Measurements from ENCODE around the gene SUSD6. TPM values are rescaled to one million over a fixed set of nuclear protein-coding genes. Genes with fewer than 3 reads are reported as not detected.

Gene SUSD6
- polyA plus RNA-seq, 1 of the 3 experiments (the other 2 are of a cell fraction), result 8.5 TPM

- H3F3A ChIP-seq (replicated peaks; ENCODE audit: insufficient read depth), result no peaks in the 10 kb centered on the region
- no peak overlapping the region for H3K4me2 ChIP-seq
- H3K79me2 ChIP-seq (ENCODE audit: insufficient read depth), result no peaks in the 10 kb centered on the region
- CTCF ChIA-PET, result interaction anchor here (1.1 to 1.4 kb wide), 3 partner anchors 13 to 101 kb away, joined by 4 to 7 read pairs (median 4); partner anchors contain the start of gene CCDC177
- no peak for TF ChIP-seq POLR2AphosphoS5 (IDR thresholded peaks at IDR 0.05; ENCODE audit: low read depth, low read length)
- TF ChIP-seq EZH2phosphoT487 (IDR thresholded peaks at IDR 0.05; ENCODE audit: borderline replicate concordance, low read depth), result no peak
- TF ChIP-seq GABPA (IDR thresholded peaks at IDR 0.05; ENCODE audit: low read depth), result no peak
- TF ChIP-seq TAF1 (IDR thresholded peaks at IDR 0.05; ENCODE audit: borderline replicate concordance, low read depth, low read length), result no peak
- TF ChIP-seq CTCF (IDR thresholded peaks at IDR 0.05), result no peak
- no peak for TF ChIP-seq REST (IDR thresholded peaks at IDR 0.05; ENCODE audit: low read depth, low read length)
- H3K9ac ChIP-seq, result no peak overlapping the region
- H3K4me3 ChIP-seq (ENCODE audit: low read depth in 2 of 2, low read length in 1 of 2), result no peak overlapping the region
- peaks cover 0 to 9% of the 10 kb centered on the region in 2 experiments; a peak in 1 of 4 replicates for H3K4me1 ChIP-seq (ENCODE audit: control insufficient read depth in 1 of 2, insufficient read depth in 2 of 2, low read depth in 1 of 2, low read length in 1 of 2)
- no peaks in the 10 kb centered on the region for H3K9me2 ChIP-seq
- POLR2A ChIA-PET, result no interaction called here
- no peaks in the 10 kb centered on the region for H4K20me1 ChIP-seq (ENCODE audit: insufficient read depth)
- no peaks in the 10 kb centered on the region for H3K27me3 ChIP-seq (ENCODE audit: insufficient read depth)
- H3K36me3 ChIP-seq (replicated peaks in 1 of 2; ENCODE audit: control insufficient read depth in 1 of 2, insufficient read depth in 2 of 2, low read length in 1 of 2), result no peaks in the 10 kb centered on the region
- no peak overlapping the region for H2AFZ ChIP-seq (ENCODE audit: low read depth)
- H3K27ac ChIP-seq (ENCODE audit: low read depth in 2 of 2, low read length in 1 of 2), result no peak overlapping the region
- H3K9me3 ChIP-seq, result no peaks in the 10 kb centered on the region
- DNase-seq, result no peak
- 56% methylated on average over 1 of the region's 1 CpG for WGBS (ENCODE audit: low lambda C conversion rate)
Measured at GRCh38 chr14:69675245-69675583, 63.8 kb downstream of the SUSD6 start.

- CTCF ChIA-PET, result no interaction called here
Measured at GRCh38 chr14:69675877-69676416, 64.6 kb downstream of the SUSD6 start.

More at GRCh38 chr14:69675877-69676416, 64.6 kb downstream of the SUSD6 start:
- TF ChIP-seq FOSL2 (IDR thresholded peaks at IDR 0.05; ENCODE audit: borderline replicate concordance, low read depth) (no peak), GABPA (IDR thresholded peaks at IDR 0.05; ENCODE audit: low read depth) (no peak), EP300 (IDR thresholded peaks at IDR 0.05; ENCODE audit: borderline replicate concordance in 1 of 2, low read depth in 1 of 2, low read length in 1 of 2) (no peak), TCF12 (IDR thresholded peaks at IDR 0.05) (no peak), EZH2phosphoT487 (IDR thresholded peaks at IDR 0.05; ENCODE audit: borderline replicate concordance, low read depth) (no peak), FOXJ3 (CRISPR knock-in tag; IDR thresholded peaks at IDR 0.05) (no peak), ZBTB33 (IDR thresholded peaks at IDR 0.05; ENCODE audit: borderline replicate concordance, low read depth) (no peak), FOXM1 (IDR thresholded peaks at IDR 0.05; ENCODE audit: low read depth) (no peak), CTCF (IDR thresholded peaks at IDR 0.05) (no peak), MXI1 (IDR thresholded peaks at IDR 0.05; ENCODE audit: low read depth, low read length) (no peak), RCOR1 (IDR thresholded peaks at IDR 0.05; ENCODE audit: low read length) (no peak), POLR2AphosphoS5 (IDR thresholded peaks at IDR 0.05; ENCODE audit: low read depth, low read length) (no peak), CHD2 (IDR thresholded peaks at IDR 0.05; ENCODE audit: low read length, partially characterized antibody) (no peak), RXRA (IDR thresholded peaks at IDR 0.05; ENCODE audit: borderline replicate concordance, low read depth) (no peak)
- Histone ChIP-seq H2AFZ (ENCODE audit: low read depth) (no peak overlapping the region), H3K4me3 (ENCODE audit: low read depth in 2 of 2, low read length in 1 of 2) (no peak overlapping the region), H3K9ac (no peak overlapping the region), H3K79me2 (ENCODE audit: insufficient read depth) (no peaks in the 10 kb centered on the region), H3K27me3 (ENCODE audit: insufficient read depth) (no peaks in the 10 kb centered on the region), H3K36me3 (replicated peaks in 1 of 2; ENCODE audit: control insufficient read depth in 1 of 2, insufficient read depth in 2 of 2, low read length in 1 of 2) (no peaks in the 10 kb centered on the region), H4K20me1 (ENCODE audit: insufficient read depth) (no peaks in the 10 kb centered on the region), H3F3A (replicated peaks; ENCODE audit: insufficient read depth) (no peaks in the 10 kb centered on the region), H3K4me1 (ENCODE audit: control insufficient read depth in 1 of 2, insufficient read depth in 2 of 2, low read depth in 1 of 2, low read length in 1 of 2) (peaks cover 0 to 9% of the 10 kb centered on the region in 2 experiments; a peak in 1 of 4 replicates), H3K9me3 (no peaks in the 10 kb centered on the region), H3K27ac (ENCODE audit: low read depth in 2 of 2, low read length in 1 of 2) (no peak overlapping the region), H3K9me2 (no peaks in the 10 kb centered on the region), H3K4me2 (no peak overlapping the region)
- no peak for DNase-seq
- 86% methylated on average over 2 of the region's 2 CpGs for WGBS (ENCODE audit: low lambda C conversion rate)
- POLR2A ChIA-PET, result no interaction called here
